Dermis blood vessel endothelial cell (primary cell): ENCODE results near the gene GLCCI1. TPM values are rescaled to one million over a fixed set of nuclear protein-coding genes. Genes with fewer than 3 reads are reported as not detected.

Experiments
- DNase-seq: peaks from one replicate; pipeline ENCODE4 v3.0.0; 2010
- total RNA-seq: library from RNA; depleted of rRNA; stranded (reverse); fragments of >200 nt; gene quantifications from 2 replicates; pipeline ENCODE4 v1.2.3, GENCODE V29; 2014

Gene GLCCI1
- total RNA-seq, 1 donor from 2014 or later, result 0.85 TPM

GRCh38 chr7:8134089-8134733 lies 165.6 kb downstream of the GLCCI1 start:
- no peak for DNase-seq

- no peak for DNase-seq
These were observed 166.8 kb downstream of the GLCCI1 start for GRCh38 chr7:8135417-8135816.

GRCh38 chr7:8136051-8136730 lies 167.6 kb downstream of the GLCCI1 start:
- DNase-seq, result no peak
